ENCODE results near the gene ACSS3.

The ACSS3 gene

GRCh38 chr12:81229759-81230158 lies 151.9 kb downstream of the ACSS3 start:
- no peak for DNase-seq (ENCODE audit: low read depth)

- DNase-seq (ENCODE audit: low read depth), result no peak
These were observed 153.9 kb downstream of the ACSS3 start for GRCh38 chr12:81231574-81232368.

DNA sequence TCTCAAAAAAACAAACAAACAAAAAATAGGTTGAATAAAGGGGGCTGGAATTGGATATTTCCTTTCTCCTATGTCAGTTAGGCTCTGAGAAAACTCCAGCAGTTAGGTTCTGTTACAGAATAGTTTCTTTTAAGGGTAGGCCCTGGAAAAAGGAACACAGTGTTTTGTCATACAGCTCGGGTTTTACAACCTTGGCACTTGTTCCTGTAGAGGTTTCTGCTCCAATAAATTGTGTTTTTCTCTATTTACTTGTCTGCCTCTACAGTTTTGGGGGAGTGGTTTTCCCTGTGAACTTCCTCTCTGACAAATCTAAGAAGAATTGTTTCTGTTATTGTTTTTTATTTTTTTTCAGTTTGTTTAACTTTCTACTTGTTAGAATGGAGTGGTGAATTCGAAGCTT lies 167.6 kb downstream of the ACSS3 start:
- DNase-seq (ENCODE audit: low read depth), result no peak

DNA sequence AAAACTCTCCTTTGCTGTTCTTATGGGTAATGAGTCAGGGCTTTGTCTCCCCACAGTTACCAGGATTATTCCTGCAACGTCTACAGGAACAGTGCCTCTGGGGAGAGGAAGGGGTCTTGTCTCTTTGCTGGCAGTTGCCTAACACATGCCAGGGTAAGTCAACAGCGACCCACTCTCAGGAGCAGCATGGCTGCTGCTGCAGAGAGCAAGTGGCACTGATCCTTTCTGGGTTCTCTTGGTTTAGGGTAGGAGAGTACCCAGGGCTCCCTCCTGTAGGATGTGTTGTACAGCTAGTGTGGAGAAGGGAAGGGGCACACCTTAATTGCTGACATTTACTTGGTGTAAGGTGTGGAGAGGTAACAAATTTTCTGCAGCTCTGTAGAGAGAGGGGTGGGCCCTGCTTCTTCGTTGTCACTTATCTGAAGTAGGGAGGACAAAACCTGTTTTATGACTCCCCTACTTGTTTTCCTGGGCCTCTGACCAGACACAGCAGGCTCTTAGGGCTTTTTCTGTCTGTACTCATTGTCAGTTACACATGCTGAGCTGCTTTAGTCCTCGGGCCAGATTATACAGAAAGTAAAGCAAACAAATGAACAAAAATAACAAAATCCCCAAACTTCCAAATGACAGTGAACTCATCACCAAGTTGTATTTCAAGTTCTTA lies 168.2 kb downstream of the ACSS3 start:
- no peak for DNase-seq (ENCODE audit: low read depth)

GRCh38 chr12:81249976-81250375 lies 172.1 kb downstream of the ACSS3 start:
- DNase-seq (ENCODE audit: low read depth), result no peak

DNA sequence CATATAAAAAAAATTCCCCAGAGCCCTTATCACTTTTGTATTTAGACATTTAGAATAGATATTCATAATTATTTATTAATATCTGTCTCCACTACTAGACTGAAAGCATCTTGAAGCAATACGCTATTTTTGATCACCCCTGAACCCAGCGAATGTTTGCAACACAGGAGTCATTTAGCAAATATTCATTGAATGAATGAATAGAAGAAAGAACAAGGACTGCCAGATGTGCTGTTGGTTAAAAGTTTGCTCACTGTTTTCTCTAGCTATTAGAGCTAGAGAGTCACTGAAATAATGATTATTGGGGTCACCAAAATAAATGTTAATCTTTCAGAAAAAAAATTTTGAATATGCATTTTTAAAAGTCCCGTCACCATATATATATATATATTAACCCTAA lies 174.3 kb downstream of the ACSS3 start:
- no peak for DNase-seq (ENCODE audit: low read depth)

DNA sequence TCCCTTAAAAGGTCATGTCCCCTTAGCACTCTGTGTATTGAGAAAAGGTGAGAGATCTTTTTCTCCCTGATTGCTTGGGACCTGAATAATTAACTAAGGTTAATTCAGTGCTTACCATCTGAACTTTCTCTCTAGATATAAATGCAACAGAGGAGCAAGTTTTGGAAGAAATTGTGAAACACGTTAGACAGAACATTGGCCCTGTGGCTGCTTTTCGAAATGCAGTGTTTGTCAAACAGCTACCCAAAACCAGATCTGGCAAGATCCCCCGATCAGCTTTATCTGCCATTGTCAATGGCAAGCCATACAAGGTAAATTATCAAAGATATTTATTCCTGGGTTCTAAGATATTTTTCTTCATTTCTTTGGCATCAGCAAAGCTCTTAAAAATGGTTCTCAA lies 175.5 kb downstream of the ACSS3 start:
- DNase-seq (ENCODE audit: low read depth), result no peak

- no peak for DNase-seq (ENCODE audit: low read depth)
These were observed 177.6 kb downstream of the ACSS3 start for GRCh38 chr12:81255456-81255855.

DNA sequence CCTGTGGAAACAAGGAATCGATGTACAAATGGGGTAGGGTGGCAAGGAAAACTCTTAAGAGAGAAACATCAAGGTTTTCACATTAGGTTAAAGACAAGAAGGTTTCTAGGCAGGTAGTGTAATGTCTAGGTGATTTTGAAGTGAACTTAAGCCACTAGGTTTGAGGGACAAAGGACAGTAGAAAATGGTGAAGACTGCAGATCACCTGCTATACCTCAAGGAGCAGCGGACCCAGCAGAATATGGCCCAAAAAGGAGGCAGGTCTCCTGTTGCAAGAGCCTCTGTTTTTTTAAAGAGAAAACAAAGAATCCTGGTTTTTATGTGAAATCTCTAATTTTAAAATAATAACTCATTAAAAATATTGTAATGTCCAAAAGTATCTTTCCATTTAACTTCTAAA lies 178.1 kb downstream of the ACSS3 start:
- no peak for DNase-seq (ENCODE audit: low read depth)

GRCh38 chr12:81257947-81258551 lies 180.2 kb downstream of the ACSS3 start:
- DNase-seq (ENCODE audit: low read depth), result no peak

GRCh38 chr12:81259360-81259759 lies 181.5 kb downstream of the ACSS3 start:
- no peak for DNase-seq (ENCODE audit: low read depth)

- DNase-seq (ENCODE audit: low read depth), result no peak
These were observed 183.8 kb downstream of the ACSS3 start for GRCh38 chr12:81261508-81262207.

GRCh38 chr12:81263072-81263471 lies 185.2 kb downstream of the ACSS3 start:
- DNase-seq (ENCODE audit: low read depth), result no peak

DNA sequence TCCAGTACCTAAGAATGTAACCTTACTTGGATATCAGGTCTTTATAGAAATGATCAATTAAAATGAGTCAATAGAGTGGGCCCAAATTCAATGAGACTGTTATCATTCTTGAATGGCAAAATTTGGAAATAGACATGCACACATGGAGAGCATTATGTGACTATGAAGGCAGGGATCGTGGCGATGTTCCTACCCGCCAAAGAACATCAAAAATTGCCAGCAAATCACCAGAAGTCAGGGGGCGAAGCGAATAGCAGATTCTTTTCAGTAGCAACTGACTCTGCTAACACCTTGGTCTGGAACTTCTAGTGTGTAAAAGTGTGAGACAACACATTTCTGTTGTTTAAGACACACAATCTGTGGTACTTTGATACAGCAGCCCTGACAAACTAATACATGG lies 192.5 kb downstream of the ACSS3 start:
- no peak for DNase-seq (ENCODE audit: low read depth)

- no peak for DNase-seq (ENCODE audit: low read depth)
These were observed 197.0 kb downstream of the ACSS3 start for GRCh38 chr12:81274637-81275529.

DNA sequence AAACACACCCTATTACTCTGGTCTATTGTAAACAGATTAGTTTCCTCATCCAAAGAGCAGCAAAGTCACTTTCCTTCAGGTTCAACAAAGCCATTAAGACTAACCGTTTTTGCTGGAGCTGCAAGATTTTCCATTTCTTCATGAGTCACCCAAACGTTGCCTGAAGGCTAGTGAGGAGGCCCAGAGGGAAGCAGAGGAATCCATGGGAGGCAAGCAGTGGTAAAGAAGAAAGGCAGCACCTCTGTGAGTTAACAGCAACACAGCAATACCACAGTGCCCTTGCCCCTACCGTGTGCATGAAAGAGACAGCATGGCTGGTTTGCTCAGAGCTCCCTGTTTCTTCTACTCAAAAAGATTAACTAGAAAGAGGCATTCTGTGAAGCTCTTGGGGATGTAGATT lies 206.3 kb downstream of the ACSS3 start:
- no peak for DNase-seq (ENCODE audit: low read depth)

DNA sequence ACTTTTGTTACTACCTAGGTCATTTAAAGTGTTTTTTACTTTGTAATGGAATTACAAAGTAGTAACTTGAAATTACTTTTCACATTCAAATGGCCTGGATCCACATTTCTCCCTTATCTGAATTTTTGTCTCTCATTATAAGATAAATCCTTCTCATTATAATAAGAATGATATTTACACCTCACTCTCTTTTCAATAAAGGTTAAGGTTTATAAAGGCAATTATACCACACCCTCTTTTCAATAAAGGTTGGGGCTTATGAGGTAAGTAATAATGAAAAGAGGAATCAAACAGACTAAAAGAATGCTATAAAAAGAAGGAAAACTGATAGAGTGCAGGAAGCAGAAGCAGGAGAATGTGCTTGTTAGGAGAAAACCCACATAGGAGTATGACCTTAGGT lies 210.8 kb downstream of the ACSS3 start:
- DNase-seq (ENCODE audit: low read depth), result no peak

DNA sequence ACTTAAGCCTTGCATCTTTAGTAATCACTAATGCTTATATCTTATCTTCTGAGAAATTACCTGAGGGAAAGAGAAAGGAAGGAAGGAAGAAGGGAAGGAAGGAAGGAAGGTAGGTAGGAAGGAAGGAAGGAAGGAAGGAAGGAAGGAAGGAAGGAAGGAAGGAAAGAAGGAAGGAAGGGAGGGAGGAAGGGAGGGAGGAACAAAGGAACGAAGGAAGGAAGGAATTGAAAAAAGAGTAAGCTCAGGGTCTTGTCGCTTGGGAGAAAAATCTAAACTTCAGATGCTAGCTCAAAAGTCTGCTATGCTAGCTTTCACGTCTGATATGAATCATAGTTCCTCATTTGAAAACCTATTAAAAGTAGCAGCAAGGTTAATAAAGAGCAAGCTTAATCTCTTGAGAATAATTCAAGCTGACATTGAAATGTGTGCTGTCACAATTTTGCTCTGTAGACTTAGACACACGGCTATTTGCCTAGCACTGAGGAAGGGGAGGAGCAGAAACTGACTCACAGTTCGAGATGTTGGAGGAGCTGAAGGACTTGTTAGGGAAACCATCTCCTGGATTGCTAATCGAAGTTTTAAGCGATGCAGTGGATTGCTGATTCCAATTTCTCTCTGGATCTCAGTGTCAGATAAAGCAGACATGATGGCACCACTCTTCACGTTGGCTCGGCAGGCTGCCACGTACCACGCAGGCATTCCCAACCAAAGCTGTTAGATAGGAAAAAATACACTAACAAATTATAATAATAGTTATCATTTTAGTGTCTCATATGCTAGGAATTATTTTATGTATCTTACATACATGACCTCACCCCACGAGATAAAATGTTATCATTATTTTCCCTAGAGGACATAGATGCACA lies 216.7 kb downstream of the ACSS3 start:
- no peak for DNase-seq (ENCODE audit: low read depth)

GRCh38 chr12:81295251-81295650 lies 217.4 kb downstream of the ACSS3 start:
- DNase-seq (ENCODE audit: low read depth), result no peak

GRCh38 chr12:81296556-81297305 lies 218.9 kb downstream of the ACSS3 start:
- DNase-seq (ENCODE audit: low read depth), result no peak
